RWPE2 (cell line): ENCODE data around the gene NAA16.

Source experiments
- ATAC-seq: fragments of 200-7000 bp; cut with Tn5 transposase; 3 replicates; pipeline ENCODE4 v1.9.1; 2021; ENCODE audit warnings: low read depth
- DNase-seq: peaks from one replicate; pipeline ENCODE4 v3.0.0-alpha.2; 2020; ENCODE audit warnings: low spot score
- H3K27ac ChIP-seq: fragments of 450-650 bp; 2 replicates; pipeline ENCODE4 v1.5.1; 2017; ENCODE audit warnings: mild to moderate bottlenecking; ENCODE audit not compliant: poor library complexity, severe bottlenecking
- H3K27me3 ChIP-seq: fragments of 250-450 bp; sonication (Bioruptor Pico); 2 replicates; pipeline ENCODE4 v1.5.1; 2021; ENCODE audit warnings: mild to moderate bottlenecking, moderate library complexity; ENCODE audit not compliant: insufficient read depth, poor library complexity, severe bottlenecking
- H3K36me3 ChIP-seq: fragments of 250-450 bp; sonication (Bioruptor Pico); 2 replicates; pipeline ENCODE4 v1.5.1; 2020; ENCODE audit warnings: low read depth, mild to moderate bottlenecking, moderate library complexity
- H3K4me1 ChIP-seq: fragments of 250-450 bp; sonication (Bioruptor Pico); 2 replicates; pipeline ENCODE4 v1.5.1; 2021; ENCODE audit warnings: mild to moderate bottlenecking, moderate library complexity; ENCODE audit not compliant: insufficient read depth, poor library complexity, severe bottlenecking
- H3K4me3 ChIP-seq: fragments of 250-450 bp; sonication (Bioruptor Pico); 2 replicates; pipeline ENCODE4 v1.5.1; 2021; ENCODE audit warnings: mild to moderate bottlenecking, moderate library complexity; ENCODE audit not compliant: severe bottlenecking
- H3K9me3 ChIP-seq: fragments of 250-450 bp; sonication (Bioruptor Pico); 2 replicates; pipeline ENCODE4 v1.5.1; 2021; ENCODE audit warnings: mild to moderate bottlenecking, moderate library complexity; ENCODE audit not compliant: severe bottlenecking
- CTCF ChIP-seq: fragments of 450-650 bp; IDR thresholded peaks from one replicate; pipeline ENCODE4 v1.5.1; 2017; ENCODE audit warnings: mild to moderate bottlenecking, moderate library complexity; ENCODE audit not compliant: poor library complexity, severe bottlenecking

NAA16 gene

GRCh38 chr13:41408121-41408520 is 97.1 kb downstream of the NAA16 start:
- no peaks in the 10 kb centered on the region for H3K9me3 ChIP-seq
- H3K4me1 ChIP-seq: no peaks in the 10 kb centered on the region
- H3K4me3 ChIP-seq: no peak overlapping the region
- H3K27ac ChIP-seq: no peak overlapping the region
- ATAC-seq: no peak
- H3K36me3 ChIP-seq: no peaks in the 10 kb centered on the region
- TF ChIP-seq CTCF: no peak
- DNase-seq: no peak
- no peaks in the 10 kb centered on the region for H3K27me3 ChIP-seq

- H3K27me3 ChIP-seq: no peaks in the 10 kb centered on the region
- DNase-seq: no peak
- no peak for ATAC-seq
- no peak overlapping the region for H3K4me3 ChIP-seq
- no peaks in the 10 kb centered on the region for H3K4me1 ChIP-seq
- no peaks in the 10 kb centered on the region for H3K9me3 ChIP-seq
- H3K27ac ChIP-seq: no peak overlapping the region
- no peaks in the 10 kb centered on the region for H3K36me3 ChIP-seq
- TF ChIP-seq CTCF: no peak
Measured at GRCh38 chr13:41408746-41409145, 97.7 kb downstream of the NAA16 start.

- H3K4me1 ChIP-seq: no peaks in the 10 kb centered on the region
- no peak for ATAC-seq
- DNase-seq: no peak
- TF ChIP-seq CTCF: no peak
- no peak overlapping the region for H3K27ac ChIP-seq
- no peaks in the 10 kb centered on the region for H3K9me3 ChIP-seq
- H3K4me3 ChIP-seq: no peak overlapping the region
- H3K36me3 ChIP-seq: no peaks in the 10 kb centered on the region
- H3K27me3 ChIP-seq: no peaks in the 10 kb centered on the region
Measured at GRCh38 chr13:41409611-41410010, 98.5 kb downstream of the NAA16 start.

GRCh38 chr13:41411060-41411459 is 100.0 kb downstream of the NAA16 start:
- no peaks in the 10 kb centered on the region for H3K9me3 ChIP-seq
- DNase-seq (no peak), ATAC-seq (no peak)
- no peak for TF ChIP-seq CTCF
- H3K4me1 ChIP-seq: no peaks in the 10 kb centered on the region
- no peak overlapping the region for H3K27ac ChIP-seq
- no peaks in the 10 kb centered on the region for H3K36me3 ChIP-seq
- no peaks in the 10 kb centered on the region for H3K27me3 ChIP-seq
- no peak overlapping the region for H3K4me3 ChIP-seq

GRCh38 chr13:41411522-41411921 is 100.5 kb downstream of the NAA16 start:
- DNase-seq (no peak), ATAC-seq (peak; percentile 55; the same call in 2 of the 3 replicates)
- no peak overlapping the region for H3K27ac ChIP-seq

More at GRCh38 chr13:41411522-41411921, 100.5 kb downstream of the NAA16 start:
- Histone ChIP-seq H3K9me3 (no peaks in the 10 kb centered on the region), H3K27me3 (no peaks in the 10 kb centered on the region), H3K4me3 (no peak overlapping the region), H3K36me3 (no peaks in the 10 kb centered on the region), H3K4me1 (no peaks in the 10 kb centered on the region)
- TF ChIP-seq CTCF: peak; percentile 42
